OCI-LY3 (cell line): Measurements from ENCODE around the gene EPHB2.

Experiments used
- H2AFZ ChIP-seq: fragments of 200-600, 300-600 bp; shearing (Covaris generic); 2 replicates; pipeline ENCODE4 v1.6.0; 2014; ENCODE audit warnings: antibody characterized with exemption, low read depth, low read length
- H3K27ac ChIP-seq: fragments of 200-600, 300-600 bp; sonication (generic); 2 replicates; pipeline ENCODE4 v1.5.1; 2014; ENCODE audit warnings: mild to moderate bottlenecking, low read length, moderate library complexity, mixed read lengths
- H3K27me3 ChIP-seq: fragments of 200-600, 300-600 bp; sonication (generic); 2 replicates; pipeline ENCODE4 v1.6.1; 2014; ENCODE audit warnings: low read depth, low read length, mixed read lengths
- H3K36me3 ChIP-seq: fragments of 200-600, 300-600 bp; sonication (generic); replicated peaks from 2 replicates; pipeline ENCODE3; 2014; ENCODE audit warnings: low read depth, low read length, mixed read lengths
- H3K4me1 ChIP-seq: fragments of 300-600, 200-600 bp; sonication (generic); 2 replicates; pipeline ENCODE4 v1.6.1; 2014; ENCODE audit warnings: low read length, mixed read lengths
- H3K4me2 ChIP-seq: fragments of 200-600, 300-600 bp; sonication (generic); 2 replicates; pipeline ENCODE4 v1.6.1; 2014; ENCODE audit warnings: low read length, mixed read lengths
- H3K4me3 ChIP-seq: fragments of 300-600, 200-600 bp; sonication (generic); 2 replicates; pipeline ENCODE4 v1.5.1; 2014; ENCODE audit warnings: antibody characterized with exemption, mild to moderate bottlenecking, low read length, moderate library complexity
- H3K79me2 ChIP-seq: fragments of 300-600, 200-600 bp; shearing (Covaris generic); 2 replicates; pipeline ENCODE4 v1.6.1; 2014; ENCODE audit warnings: mild to moderate bottlenecking, low read length, mixed read lengths
- H3K9ac ChIP-seq: fragments of 300-600, 200-600 bp; shearing (Covaris generic); 2 replicates; pipeline ENCODE4 v1.6.0; 2014; ENCODE audit warnings: mild to moderate bottlenecking, low read length, moderate library complexity
- H3K9me3 ChIP-seq: fragments of 200-600, 300-600 bp; shearing (Covaris generic); 2 replicates; pipeline ENCODE4 v1.6.1; 2014; ENCODE audit warnings: low read length, mixed read lengths; ENCODE audit not compliant: insufficient read depth
- H4K20me1 ChIP-seq: fragments of 200-600, 300-600 bp; sonication (generic); 2 replicates; pipeline ENCODE4 v1.6.1; 2016; ENCODE audit warnings: low read length, mixed read lengths; ENCODE audit not compliant: insufficient read depth
- CTCF ChIP-seq: fragments of 200-600, 300-600 bp; sonication (generic); IDR thresholded peaks from 2 replicates; pipeline ENCODE4 v1.5.1; 2014; ENCODE audit warnings: antibody characterized with exemption, low read length, low read depth
- EZH2phosphoT487 ChIP-seq: fragments of 200-600 bp; shearing (Covaris generic); IDR thresholded peaks from 2 replicates; pipeline ENCODE4 v1.6.1; 2018; ENCODE audit warnings: antibody characterized with exemption, mixed run types, low read depth

The EPHB2 gene

GRCh38 chr1:22932803-22933470, 222.3 kb downstream of the EPHB2 start:
- Histone ChIP-seq H3K9ac (no peak overlapping the region), H3K79me2 (no peaks in the 10 kb centered on the region), H3K4me3 (no peak overlapping the region), H2AFZ (no peak overlapping the region), H3K9me3 (no peaks in the 10 kb centered on the region), H3K4me1 (no peaks in the 10 kb centered on the region), H3K27me3 (no peaks in the 10 kb centered on the region), H3K4me2 (no peak overlapping the region), H4K20me1 (no peaks in the 10 kb centered on the region), H3K27ac (no peak overlapping the region), H3K36me3 (no peaks in the 10 kb centered on the region)
- no peak for TF ChIP-seq CTCF
- no peak for TF ChIP-seq EZH2phosphoT487

GRCh38 chr1:22935433-22935832, 224.8 kb downstream of the EPHB2 start:
- no peak overlapping the region for H3K4me2 ChIP-seq
- no peaks in the 10 kb centered on the region for H3K36me3 ChIP-seq
- TF ChIP-seq EZH2phosphoT487 (no peak), CTCF (no peak)

DNA sequence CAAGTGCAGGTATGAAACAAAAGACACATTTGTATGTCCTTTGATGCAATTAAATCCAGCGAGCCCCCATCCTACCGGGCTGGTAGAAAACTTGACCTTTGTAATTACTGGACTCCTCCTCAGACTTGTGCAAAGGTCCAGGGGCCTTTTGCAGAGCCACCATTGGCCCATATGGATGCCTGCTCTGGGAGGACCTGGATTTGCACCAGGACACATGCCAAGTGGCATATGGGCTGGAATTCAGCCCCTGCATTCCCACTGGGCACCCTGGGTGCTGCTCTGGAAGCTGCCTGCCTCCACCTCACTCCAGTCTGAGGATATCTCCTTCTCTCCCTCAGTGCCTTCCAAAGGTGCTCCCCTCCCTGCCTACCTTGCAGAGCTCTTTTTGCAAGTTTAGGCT, 226.0 kb downstream of the EPHB2 start:
- no peaks in the 10 kb centered on the region for H3K4me1 ChIP-seq
- peaks cover 5% of the 10 kb centered on the region; the same call in 1 of the 2 replicates for H3K27me3 ChIP-seq
- no peaks in the 10 kb centered on the region for H3K36me3 ChIP-seq
- H3K9ac ChIP-seq, result no peak overlapping the region
- no peak overlapping the region for H2AFZ ChIP-seq
- no peak overlapping the region for H3K4me3 ChIP-seq
- TF ChIP-seq EZH2phosphoT487 (no peak), CTCF (no peak)
- no peak overlapping the region for H3K4me2 ChIP-seq
- H3K9me3 ChIP-seq, result no peaks in the 10 kb centered on the region
- no peak overlapping the region for H3K27ac ChIP-seq
- H3K79me2 ChIP-seq, result no peaks in the 10 kb centered on the region
- H4K20me1 ChIP-seq, result no peaks in the 10 kb centered on the region

More at GRCh38 chr1:22935433-22935832, 224.8 kb downstream of the EPHB2 start:
- no peak overlapping the region for H2AFZ ChIP-seq
- H3K4me3 ChIP-seq, result no peak overlapping the region
- H4K20me1 ChIP-seq, result no peaks in the 10 kb centered on the region
- H3K79me2 ChIP-seq, result no peaks in the 10 kb centered on the region
- no peak overlapping the region for H3K9ac ChIP-seq
- no peaks in the 10 kb centered on the region for H3K27me3 ChIP-seq
- no peaks in the 10 kb centered on the region for H3K9me3 ChIP-seq
- no peaks in the 10 kb centered on the region for H3K4me1 ChIP-seq
- no peak overlapping the region for H3K27ac ChIP-seq

DNA sequence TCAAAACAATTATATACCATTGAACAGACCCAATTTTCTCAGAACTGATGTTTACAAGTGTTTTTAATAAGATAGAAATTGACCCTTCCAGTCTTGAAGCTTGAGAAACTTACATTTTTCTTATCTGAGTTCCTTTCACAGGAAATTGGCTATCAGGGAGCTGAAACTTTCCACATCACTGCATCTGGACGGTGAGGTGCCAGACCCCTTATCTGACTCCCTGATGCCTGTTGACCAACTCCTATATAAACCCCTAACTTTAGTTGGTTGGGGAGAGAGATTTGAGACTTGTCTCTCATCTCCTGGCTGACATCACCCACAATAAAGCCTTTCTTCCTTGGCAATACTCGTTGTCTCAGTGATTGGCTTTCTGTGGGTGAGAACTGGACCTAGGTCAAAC, 230.6 kb downstream of the EPHB2 start:
- Histone ChIP-seq H4K20me1 (no peaks in the 10 kb centered on the region), H2AFZ (no peak overlapping the region), H3K4me2 (no peak overlapping the region), H3K9me3 (no peaks in the 10 kb centered on the region), H3K79me2 (no peaks in the 10 kb centered on the region), H3K4me1 (no peaks in the 10 kb centered on the region), H3K27ac (no peak overlapping the region), H3K27me3 (peaks cover 5% of the 10 kb centered on the region), H3K9ac (no peak overlapping the region), H3K36me3 (no peaks in the 10 kb centered on the region), H3K4me3 (no peak overlapping the region)
- TF ChIP-seq EZH2phosphoT487, result no peak
- no peak for TF ChIP-seq CTCF
